HG03139 (cell line): ENCODE measurements around the gene RNF180.
A peak's percentile ranks its signal among the peaks of the same experiment; 100 is the strongest.
"Not testable (repeated sequence)": the region's sequence is repeated elsewhere in the genome, so short reads cannot be mapped to it uniquely, and the experiment has no call there.

Source experiments
- ATAC-seq: cut with Tn5 transposase; IDR thresholded peaks from one replicate; pipeline ENCODE4 v1.9.1; 2021; ENCODE audit not compliant: unreplicated experiment

Gene RNF180

DNA sequence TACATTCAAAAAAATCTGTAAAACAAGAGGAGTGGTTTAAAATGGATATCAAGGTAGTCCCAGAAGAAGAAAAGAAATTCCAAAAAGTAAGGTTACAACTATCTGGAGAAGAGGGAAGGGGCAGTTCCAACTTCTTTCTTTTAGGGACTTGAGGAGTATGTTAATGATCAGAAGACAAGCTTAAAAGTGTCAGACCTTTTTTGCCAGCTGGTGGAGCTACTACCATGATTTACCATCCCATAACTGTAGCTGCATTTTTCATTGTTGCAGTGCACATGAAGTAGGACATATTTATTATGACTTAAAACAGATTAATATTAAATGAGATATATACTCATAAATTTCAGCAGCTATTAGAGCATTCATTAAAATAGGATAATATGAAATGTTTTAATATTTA lies 181.7 kb downstream of the RNF180 start:
- no peak for ATAC-seq

DNA sequence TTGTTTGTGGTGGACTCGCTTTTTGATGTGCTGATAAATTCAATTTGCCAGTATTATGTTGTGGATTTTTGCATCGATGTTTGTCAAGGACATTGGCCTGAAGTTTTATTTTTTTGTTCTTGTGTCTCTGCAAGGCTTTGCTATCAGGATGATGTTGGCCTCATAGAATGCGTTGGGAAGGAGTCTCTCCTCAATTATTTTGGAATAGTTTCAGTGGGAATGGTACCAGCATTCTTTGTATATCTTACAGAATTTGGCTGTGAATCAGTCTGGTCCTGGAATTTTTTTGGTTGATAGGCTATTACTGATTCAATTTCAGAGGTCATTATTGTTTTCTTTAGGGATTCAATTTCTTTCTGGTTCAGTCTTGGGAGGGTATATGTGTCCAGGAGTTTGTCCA lies 198.8 kb downstream of the RNF180 start:
- ATAC-seq = no peak

DNA sequence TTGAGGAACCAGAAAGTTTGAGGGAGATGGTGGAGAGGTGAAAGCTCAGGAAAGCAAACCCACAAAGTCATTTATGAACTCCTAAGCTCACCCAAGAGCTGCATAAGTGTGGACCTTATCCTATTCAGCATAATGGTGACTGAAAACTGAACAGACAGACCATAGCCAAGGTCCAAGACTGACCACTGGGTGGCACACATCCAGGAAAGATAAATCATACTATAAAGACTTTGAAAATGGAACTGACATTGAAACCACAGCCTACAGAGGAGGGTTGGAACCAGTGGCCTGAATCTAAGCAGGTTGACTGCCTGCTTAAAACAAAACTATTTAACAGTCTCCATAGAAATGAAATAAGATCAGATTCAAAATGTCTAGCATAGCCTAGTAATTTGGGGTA lies 219.1 kb downstream of the RNF180 start:
- peak; percentile 92 for ATAC-seq

DNA sequence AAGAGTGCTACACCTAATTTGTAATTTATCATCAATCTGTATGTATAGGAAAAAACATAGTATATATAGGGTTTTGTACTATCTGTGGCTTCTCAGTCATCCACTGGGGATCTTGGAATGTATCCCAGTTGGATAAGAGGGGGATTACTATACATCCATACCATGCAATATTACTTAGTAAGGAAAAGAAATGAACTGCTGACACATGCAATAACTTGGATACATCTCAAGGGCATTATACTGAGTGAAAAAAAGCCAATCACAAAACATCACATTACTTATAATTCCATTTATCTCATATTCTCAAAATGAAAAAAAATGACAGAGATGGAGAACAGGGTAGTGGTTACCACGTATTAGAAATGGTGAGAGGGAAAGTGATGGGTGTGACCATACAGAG lies 231.9 kb downstream of the RNF180 start:
- no peak for ATAC-seq

- not testable (repeated sequence) for ATAC-seq
Measured at GRCh38 chr5:64398735-64399134, 233.1 kb downstream of the RNF180 start.

DNA sequence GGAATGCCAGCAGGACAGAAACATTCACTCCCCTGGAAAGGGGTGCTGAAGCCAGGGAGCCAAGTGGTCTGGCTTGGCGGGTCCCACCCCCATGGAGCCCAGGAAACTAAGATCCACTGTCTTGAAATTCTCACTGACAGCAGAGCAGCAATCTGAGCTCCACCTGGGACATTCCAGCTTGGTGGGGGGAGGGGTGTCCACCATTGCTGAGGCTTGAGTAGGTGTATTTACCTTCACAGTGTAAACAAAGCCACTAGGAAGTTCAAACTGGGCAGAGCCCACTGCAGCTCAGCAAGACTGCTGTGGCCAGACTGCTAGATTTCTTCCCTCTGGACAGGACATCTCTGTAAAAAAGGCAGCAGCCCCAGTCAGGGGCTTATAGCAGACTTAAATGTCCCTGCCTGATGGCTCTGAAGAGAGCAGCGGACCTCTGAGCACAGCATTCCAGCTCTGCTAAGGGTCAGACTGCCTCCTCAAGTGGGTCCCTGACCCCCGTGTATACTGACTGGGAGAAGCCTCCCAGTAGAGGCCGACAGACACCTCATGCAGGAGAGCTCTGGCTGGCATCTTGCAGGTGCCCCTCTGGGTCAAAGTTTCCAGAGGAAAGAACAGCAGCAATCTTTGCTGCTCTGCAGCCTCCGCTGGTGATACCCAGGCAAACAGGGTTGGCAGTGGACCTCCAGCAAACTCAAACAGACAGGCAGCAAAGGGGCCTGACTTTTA lies 241.6 kb downstream of the RNF180 start:
- not testable (repeated sequence) for ATAC-seq

DNA sequence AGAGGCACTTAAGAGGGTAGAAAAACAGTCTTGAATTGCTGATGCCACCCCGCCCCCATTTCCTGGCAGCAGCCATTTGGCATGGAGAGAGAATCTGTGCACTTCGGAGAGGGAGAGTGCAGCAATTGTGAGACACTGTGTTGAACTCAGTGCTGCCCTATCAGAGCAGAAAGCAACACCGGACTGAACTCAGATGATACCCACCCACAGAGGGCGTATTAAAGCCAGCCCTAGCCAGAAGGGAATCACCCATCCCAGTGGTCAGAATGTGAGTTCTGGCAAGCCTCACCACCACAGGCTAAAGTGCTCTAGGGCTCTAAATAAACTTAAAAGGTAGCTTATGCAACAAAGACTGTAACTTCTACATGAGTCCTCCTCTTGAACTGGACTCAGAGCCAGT lies 251.7 kb downstream of the RNF180 start:
- ATAC-seq = no peak

- no peak for ATAC-seq
Measured at GRCh38 chr5:64418013-64418412, 252.4 kb downstream of the RNF180 start.
